Hepatic stellate cell (primary cell): Measurements from ENCODE around the gene CD180.
"Not testable (repeated sequence)": the region's sequence is repeated elsewhere in the genome, so short reads cannot be mapped to it uniquely, and the experiment has no call there.

Source experiments
- DNase-seq: peaks from one replicate; pipeline ENCODE4 v3.0.0; 2011; ENCODE audit warnings: low spot score

CD180 gene

DNA sequence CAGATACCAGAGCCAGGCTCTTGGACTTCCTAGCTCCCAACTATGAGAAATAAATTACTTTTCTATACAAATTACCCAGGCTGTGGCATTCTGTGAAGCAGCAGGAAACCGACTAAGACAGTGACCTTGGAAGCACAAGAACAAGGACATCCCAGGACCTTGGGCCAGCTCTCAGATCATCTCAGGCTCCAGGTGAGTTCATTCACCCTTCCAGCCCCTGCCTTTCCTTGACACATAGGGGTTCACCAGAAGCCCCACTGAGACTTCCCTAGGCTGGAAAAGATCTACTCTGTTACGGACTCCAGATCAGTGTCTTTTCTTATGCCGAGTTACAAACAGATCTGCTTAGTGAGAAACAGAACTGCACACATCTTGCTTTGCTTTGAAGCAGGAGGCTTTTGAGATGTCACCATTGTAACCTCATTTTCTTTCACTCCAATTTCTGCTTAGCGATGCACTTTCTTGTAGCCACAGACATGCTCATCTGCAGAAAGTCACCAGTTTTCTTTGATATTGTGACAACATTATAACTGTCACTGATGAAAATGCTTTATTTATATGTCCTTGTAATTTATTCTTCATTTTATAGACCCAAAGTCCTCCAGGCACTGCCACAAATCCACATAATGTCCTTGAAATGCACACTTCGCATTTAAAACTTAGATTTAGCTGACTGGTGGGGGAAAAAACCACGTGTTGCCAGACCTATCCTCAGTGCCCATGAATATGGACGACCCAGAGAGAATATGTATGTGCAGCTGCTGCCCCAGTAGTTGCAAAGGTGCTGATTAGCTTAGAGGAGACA, 8.1 kb downstream of the CD180 start:
- DNase-seq, result no peak

DNA sequence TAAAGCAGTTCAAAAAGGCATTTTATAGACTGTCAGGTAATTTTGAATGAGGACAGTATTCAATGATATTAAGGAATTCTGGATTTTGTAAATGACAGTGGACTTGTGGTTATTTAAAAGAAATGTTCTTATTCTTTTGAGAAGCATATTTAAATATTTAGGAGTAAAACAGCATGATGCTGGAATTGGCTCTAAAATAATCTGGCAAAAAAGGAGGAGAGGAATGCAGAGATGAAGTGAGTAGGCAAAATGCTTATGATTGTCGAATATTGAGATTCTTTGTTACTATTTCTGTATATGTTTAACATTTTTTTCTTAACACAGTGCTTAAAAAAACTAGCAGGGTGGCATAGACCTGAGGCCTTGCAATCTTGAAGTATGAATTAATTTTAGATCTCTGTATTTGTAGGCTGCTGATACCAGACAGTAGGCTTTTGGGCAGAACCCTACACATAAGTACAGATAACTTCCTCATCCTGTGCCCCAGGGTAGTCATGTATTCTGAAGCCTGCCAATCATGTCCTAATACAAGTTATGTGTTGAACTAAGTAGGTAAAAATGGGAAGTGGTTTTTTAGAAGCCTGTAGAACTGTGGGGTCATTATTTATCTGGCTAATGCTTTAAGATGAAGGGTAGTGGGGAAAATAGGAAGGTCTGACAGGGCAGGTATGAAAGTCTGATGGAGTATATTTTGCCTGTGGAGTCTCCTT, 9.4 kb downstream of the CD180 start:
- no peak for DNase-seq

DNA sequence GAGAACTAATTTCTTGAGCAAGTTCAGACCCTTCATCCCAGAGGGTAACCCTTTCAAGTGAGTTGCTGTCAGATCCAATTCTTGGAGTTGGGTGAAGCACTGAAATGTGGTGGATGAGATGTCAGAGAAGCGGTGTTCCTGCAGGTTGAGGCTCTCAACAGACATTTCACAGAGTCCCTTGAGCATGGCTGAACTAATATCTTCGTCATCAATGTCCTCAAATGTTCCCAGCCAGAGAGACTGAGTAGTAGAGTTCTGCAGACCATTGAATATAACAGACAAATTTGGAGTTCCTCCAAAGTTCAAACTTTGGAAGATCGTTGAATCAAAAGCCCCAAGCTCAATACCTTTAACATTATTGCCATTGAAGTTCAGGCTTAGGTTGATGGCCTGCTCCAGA, 12.7 kb downstream of the CD180 start:
- DNase-seq, result no peak

DNA sequence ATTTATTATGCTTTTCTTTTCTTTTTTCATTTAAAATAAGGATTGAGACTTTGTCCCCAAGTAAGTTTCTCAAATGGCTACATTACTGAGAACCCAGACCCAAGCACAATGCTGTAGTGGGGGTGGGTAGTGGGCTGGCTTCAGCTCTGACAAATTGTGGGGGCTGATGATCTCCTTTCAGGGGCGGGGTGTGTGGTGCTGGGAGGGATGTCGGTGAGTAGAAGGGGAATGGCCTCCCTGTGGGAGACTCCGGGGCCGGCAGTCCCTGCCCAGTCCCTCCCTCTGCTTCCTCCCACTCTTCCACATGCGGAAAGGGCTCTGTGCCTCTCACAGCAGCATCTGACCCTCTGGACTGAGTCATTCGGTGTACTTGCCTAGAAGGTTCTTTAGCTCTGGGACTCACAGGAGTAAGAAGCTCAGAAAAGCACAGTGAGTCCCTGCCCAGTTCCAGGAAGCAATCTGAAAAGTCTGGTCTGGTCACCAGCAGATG, 14.3 kb downstream of the CD180 start:
- DNase-seq, result peak; percentile 61

DNA sequence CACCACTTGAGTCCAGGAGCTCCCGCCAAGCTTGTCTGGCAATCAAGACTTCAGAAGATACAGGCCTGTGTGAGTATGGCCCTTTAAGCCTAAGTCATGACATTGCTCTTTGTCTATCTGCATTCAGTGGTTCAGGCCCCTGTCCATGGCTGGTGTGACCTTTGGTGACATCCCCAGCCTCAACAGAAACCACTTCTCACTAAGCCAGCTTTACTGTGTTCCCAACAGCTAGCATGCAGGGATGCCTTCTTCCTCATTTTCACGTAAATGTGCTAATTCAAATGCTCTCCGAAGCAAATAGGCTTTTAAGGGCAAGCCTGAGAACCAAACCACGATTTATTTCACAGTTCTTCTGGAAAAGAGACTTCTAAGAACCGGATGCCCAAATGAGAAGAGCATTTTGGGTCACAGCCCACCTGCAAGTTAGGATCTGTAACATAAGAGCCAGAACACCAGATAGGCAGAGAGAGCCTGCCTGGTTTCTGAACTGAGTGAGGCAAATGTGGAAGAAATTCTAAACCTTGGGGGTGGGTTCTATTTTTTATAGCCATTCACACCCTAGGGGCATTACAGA, 14.9 kb downstream of the CD180 start:
- no peak for DNase-seq

DNA sequence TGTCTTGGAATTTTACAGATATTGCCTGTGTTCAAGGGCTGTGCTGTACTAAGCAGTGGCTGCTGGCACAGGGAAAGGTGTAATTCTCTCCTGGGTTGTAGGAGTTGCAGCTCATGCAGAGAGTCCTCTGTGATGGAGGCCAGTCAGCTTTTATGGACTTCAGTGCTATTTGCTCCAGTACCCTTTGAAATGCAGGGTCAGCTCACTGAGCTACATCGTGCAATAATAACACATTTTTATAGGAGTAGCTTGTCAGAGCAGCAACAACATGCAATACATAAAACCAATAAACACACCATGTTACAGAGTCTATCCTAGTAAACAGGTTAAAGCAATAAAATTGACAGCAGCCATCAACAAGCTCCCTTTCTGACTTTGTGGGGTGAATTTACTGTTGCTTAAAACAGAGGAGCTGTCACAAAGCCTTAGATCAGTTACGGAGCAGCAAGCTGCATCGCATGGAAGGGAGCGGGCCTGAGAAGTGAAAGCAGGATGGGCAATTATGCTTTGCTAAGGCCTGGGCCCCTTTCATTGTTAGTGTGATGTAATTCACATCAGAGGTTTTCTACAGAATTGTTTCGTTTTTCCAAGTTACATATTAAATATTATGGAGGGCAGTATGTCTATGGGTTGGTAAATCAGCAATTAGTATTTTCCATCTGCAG, 16.8 kb downstream of the CD180 start:
- DNase-seq, result no peak

DNA sequence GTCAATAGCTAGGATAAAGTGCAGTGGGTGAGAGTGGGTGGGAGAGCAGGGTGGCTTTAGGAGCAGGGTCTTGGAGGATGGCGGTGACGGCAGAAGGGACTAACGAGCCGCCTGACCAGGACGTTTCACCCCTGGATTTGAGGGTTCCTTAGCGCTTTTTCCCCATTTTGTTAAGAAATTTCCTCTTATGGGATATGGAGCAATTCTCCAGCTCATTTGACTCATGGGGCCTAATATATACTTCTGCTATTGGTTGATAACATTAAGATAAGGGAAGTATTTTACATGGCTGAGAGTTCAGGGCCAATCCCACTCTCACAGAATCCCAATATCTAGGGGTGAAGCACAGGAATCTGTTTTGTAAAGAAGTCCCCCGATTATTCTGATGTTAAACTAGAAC, 17.6 kb downstream of the CD180 start:
- no peak for DNase-seq

DNA sequence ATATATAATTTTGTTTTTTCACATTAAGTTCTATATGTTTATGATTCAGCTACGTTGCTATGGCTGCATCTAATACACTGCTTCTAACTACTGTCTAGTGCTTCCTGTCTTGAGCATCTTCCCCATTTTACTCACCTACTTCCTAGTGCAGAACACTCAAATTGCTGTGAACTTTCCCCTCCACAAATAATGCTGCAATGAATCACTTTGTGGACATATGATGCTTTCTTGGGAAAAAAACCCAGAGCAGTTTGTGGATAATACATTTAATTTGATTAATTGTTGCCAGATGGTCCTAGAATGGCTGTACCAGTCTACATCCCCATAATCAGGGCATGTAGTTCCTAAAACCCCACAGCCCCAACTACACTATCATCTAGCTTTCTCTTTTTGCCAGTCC, 18.5 kb downstream of the CD180 start:
- DNase-seq, result no peak

DNA sequence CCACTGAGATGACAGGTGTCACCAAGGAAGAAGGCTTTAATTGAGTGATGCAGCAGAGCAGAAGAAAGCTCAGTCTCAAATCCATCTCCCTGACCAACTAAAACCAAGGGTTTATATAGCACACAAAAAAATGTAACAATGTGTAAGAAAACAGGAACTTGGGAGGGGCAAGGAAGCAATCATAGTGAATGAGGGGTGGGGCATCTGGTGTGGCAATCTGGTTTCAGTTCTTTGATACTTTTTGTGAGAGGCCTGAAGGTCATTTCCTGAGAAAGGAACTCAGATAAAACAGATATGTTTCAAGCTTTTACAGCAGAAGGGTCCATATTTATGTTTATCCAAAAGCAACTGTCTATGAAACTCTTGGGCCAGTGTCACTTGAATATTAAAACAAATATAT, 19.7 kb downstream of the CD180 start:
- DNase-seq, result no peak

DNA sequence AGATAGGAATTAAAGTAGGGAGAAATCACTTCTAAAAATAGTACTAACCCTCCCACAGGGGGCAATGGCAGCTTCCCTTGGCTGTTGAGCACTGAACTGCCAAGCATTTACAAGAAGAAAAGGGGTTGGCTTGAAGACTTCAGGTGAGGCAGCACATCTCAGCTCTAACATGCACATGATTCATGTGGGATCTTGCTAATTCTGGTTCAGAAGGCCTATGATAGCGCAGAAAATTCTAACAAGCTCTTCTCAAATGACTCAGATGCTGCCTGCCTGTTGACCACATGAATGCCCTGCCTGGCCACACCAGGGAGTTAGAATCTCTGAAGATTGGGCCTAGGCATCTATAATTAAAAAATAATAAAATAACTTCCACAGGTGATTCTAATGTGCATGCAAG, 22.6 kb downstream of the CD180 start:
- no peak for DNase-seq

DNA sequence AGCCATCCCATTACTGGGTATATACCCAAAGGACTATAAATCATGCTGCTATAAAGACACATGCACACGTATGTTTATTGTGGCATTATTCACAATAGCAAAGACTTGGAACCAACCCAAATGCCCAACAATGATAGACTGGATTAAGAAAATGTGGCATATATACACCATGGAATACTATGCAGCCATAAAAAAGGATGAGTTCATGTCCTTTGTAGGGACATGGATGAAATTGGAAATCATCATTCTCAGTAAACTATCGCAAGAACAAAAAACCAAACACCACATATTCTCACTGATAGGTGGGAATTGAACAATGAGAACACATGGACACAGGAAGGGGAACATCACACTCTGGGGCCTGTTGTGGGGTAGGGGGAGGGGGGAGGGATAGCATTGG, 23.2 kb downstream of the CD180 start:
- DNase-seq, result not testable (repeated sequence)

DNA sequence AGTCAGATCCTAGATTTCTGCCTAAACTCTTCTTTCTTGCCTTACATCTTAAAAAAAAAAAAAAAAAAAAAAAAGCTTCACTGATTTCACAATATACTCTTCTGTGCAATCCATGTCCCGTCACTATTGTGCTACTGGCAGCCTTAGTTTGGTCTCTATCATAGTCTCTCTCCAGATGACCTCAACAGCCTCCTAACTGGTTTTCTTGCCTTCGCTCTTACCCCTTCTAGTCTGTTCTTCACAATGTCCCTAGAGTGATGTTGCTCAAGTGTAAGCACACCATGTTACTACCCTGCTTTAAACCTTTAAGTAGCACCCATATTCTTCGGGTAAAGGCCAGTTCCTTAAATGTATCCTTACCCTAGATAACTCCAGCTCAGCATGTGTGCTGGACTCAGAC, 25.8 kb downstream of the CD180 start:
- DNase-seq, result no peak

DNA sequence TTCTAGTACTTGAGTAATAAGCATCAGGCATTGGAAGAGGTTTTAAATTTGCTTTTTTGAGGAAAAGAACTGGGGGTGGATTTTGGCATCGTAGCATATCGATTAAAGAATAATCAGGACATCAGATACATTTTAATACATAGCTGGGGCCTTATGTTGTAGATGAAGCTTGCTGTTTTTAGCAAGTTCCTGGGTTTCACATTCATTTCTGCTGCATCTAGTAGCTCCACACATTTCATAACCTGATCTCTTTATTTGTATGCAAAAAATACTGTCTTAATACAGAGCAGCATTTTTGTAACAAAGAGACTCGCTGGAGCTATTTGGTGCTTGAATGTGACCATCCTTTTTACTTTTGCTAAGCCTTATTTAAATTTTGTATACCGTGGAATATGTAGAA, 28.5 kb downstream of the CD180 start:
- DNase-seq, result no peak

DNA sequence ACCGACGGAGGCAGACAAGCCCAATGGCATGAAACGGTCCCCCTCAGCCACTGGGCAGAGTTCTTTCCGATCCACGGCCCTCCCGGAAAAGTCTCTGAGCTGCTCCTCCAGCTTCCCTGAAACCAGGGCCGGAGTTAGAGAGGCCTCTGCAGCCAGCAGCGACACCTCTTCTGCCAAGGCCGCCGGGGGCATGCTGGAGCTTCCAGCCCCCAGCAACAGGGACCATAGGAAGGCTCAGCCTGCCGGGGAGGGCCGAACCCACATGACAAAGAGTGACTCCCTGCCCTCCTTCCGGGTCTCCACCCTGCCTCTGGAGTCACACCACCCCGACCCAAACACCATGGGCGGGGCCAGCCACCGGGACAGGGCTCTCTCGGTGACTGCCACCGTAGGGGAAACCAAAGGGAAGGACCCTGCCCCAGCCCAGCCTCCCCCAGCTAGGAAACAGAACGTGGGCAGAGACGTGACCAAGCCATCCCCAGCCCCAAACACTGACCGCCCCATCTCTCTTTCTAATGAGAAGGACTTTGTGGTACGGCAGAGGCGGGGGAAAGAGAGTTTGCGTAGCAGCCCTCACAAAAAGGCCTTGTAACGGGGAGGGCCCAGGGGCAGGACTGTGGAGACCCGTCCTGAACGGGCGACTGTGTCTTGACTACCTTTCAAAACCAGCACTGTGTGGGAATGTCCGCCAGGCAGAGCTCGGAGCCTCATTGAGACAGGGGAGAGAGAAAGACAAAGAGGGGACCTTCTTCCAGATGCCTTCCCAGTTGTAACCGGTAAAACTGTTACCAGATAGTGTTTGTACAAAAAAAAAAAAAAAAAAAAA, 29.9 kb downstream of the CD180 start:
- DNase-seq, result no peak

DNA sequence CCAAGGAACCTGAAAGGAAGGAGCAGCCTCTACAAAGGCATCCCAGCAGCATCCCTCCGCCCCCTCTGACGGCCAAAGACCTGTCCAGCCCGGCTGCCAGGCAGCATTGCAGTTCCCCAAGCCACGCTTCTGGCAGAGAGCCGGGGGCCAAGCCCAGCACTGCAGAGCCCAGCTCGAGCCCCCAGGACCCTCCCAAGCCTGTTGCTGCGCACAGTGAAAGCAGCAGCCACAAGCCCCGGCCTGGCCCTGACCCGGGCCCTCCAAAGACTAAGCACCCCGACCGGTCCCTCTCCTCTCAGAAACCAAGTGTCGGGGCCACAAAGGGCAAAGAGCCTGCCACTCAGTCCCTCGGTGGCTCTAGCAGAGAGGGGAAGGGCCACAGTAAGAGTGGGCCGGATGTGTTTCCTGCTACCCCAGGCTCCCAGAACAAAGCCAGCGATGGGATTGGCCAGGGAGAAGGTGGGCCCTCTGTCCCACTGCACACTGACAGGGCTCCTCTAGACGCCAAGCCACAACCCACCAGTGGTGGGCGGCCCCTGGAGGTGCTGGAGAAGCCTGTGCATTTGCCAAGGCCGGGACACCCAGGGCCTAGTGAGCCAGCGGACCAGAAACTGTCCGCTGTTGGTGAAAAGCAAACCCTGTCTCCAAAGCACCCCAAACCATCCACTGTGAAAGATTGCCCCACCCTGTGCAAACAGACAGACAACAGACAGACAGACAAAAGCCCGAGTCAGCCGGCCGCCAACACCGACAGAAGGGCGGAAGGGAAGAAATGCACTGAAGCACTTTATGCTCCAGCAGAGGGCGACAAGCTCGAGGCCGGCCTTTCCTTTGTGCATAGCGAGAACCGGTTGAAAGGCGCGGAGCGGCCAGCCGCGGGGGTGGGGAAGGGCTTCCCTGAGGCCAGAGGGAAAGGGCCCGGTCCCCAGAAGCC, 30.8 kb downstream of the CD180 start:
- peak; percentile 78 for DNase-seq

DNA sequence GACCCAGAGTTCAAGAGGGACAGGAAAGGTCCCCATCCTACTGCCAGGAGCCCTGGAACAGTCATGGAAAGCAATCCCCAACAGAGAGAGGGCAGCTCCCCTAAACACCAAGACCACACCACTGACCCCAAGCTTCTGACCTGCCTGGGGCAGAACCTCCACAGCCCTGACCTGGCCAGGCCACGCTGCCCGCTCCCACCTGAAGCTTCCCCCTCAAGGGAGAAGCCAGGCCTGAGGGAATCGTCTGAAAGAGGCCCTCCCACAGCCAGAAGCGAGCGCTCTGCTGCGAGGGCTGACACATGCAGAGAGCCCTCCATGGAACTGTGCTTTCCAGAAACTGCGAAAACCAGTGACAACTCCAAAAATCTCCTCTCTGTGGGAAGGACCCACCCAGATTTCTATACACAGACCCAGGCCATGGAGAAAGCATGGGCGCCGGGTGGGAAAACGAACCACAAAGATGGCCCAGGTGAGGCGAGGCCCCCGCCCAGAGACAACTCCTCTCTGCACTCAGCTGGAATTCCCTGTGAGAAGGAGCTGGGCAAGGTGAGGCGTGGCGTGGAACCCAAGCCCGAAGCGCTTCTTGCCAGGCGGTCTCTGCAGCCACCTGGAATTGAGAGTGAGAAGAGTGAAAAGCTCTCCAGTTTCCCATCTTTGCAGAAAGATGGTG, 31.6 kb downstream of the CD180 start:
- DNase-seq, result no peak

DNA sequence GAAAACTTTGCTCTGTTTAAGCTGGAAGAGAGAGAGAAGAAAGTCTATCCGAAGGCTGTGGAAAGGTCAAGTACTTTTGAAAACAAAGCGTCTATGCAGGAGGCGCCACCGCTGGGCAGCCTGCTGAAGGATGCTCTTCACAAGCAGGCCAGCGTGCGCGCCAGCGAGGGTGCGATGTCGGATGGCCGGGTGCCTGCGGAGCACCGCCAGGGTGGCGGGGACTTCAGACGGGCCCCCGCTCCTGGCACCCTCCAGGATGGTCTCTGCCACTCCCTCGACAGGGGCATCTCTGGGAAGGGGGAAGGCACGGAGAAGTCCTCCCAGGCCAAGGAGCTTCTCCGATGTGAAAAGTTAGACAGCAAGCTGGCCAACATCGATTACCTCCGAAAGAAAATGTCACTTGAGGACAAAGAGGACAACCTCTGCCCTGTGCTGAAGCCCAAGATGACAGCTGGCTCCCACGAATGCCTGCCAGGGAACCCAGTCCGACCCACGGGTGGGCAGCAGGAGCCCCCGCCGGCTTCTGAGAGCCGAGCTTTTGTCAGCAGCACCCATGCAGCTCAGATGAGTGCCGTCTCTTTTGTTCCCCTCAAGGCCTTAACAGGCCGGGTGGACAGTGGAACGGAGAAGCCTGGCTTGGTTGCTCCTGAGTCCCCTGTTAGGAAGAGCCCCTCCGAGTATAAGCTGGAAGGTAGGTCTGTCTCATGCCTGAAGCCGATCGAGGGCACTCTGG, 32.6 kb downstream of the CD180 start:
- DNase-seq, result no peak

DNA sequence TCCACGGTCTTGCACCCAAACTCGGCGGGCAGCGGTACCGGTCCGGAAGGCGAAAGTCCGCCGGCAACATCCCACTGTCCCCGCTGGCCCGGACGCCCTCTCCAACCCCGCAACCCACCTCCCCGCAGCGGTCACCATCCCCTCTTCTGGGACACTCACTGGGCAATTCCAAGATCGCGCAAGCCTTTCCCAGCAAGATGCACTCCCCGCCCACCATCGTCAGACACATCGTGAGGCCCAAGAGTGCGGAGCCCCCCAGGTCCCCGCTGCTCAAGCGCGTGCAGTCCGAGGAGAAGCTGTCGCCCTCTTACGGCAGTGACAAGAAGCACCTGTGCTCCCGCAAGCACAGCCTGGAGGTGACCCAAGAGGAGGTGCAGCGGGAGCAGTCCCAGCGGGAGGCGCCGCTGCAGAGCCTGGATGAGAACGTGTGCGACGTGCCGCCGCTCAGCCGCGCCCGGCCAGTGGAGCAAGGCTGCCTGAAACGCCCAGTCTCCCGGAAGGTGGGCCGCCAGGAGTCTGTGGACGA, 33.3 kb downstream of the CD180 start:
- DNase-seq, result no peak

DNA sequence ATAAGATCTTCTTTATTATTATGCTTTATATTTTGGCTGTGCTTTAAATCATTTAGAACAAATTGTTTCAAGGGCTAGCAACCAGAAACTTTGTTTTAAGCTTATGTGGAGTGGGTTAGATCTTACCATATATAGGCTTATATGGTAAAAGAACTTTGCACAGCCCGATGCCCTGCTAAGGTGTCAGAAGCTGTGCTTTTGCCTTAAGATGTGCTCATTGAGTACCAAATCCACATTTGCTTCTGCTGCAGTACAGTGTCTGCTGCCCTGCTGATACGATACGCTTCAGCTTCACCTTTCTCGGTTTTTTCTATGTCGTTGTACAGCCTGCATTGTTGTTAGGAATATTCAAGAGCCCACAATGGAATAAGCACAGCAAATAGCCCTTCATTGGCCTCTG, 34.8 kb downstream of the CD180 start:
- DNase-seq, result no peak
